HG03521 (cell line): ENCODE measurements around the gene CALD1.

Experiments
- ATAC-seq: cut with Tn5 transposase; IDR thresholded peaks from one replicate; pipeline ENCODE4 v1.9.1; 2021; ENCODE audit warnings: mild to moderate bottlenecking, moderate library complexity; ENCODE audit not compliant: unreplicated experiment

CALD1 gene

GRCh38 chr7:134916171-134916883, 136.9 kb downstream of the CALD1 start:
- ATAC-seq, result no peak

- peak; percentile 67 for ATAC-seq
Measured at GRCh38 chr7:134919240-134919641, 139.8 kb downstream of the CALD1 start.

GRCh38 chr7:134920026-134920753, 140.8 kb downstream of the CALD1 start:
- ATAC-seq, result no peak

GRCh38 chr7:134922720-134923704, 143.6 kb downstream of the CALD1 start:
- ATAC-seq, result no peak

- no peak for ATAC-seq
Measured at GRCh38 chr7:134925766-134926165, 146.3 kb downstream of the CALD1 start.

- ATAC-seq, result no peak
Measured at GRCh38 chr7:134926396-134926795, 147.0 kb downstream of the CALD1 start.

GRCh38 chr7:134927076-134927475, 147.6 kb downstream of the CALD1 start:
- no peak for ATAC-seq

GRCh38 chr7:134927723-134928122, 148.3 kb downstream of the CALD1 start:
- no peak for ATAC-seq

GRCh38 chr7:134928554-134928953, 149.1 kb downstream of the CALD1 start:
- ATAC-seq, result no peak

GRCh38 chr7:134931487-134931886, 152.1 kb downstream of the CALD1 start:
- no peak for ATAC-seq

GRCh38 chr7:134932707-134933370, 153.4 kb downstream of the CALD1 start:
- ATAC-seq, result no peak

GRCh38 chr7:134933460-134934068, 154.1 kb downstream of the CALD1 start:
- ATAC-seq, result no peak

GRCh38 chr7:134935701-134936100, 156.3 kb downstream of the CALD1 start:
- ATAC-seq, result no peak

- ATAC-seq, result no peak
Measured at GRCh38 chr7:134936893-134937510, 157.6 kb downstream of the CALD1 start.

GRCh38 chr7:134938141-134938540, 158.7 kb downstream of the CALD1 start:
- ATAC-seq, result no peak

GRCh38 chr7:134939136-134939535, 159.7 kb downstream of the CALD1 start:
- no peak for ATAC-seq

GRCh38 chr7:134940729-134941128, 161.3 kb downstream of the CALD1 start:
- no peak for ATAC-seq

GRCh38 chr7:134941185-134941900, 161.9 kb downstream of the CALD1 start:
- no peak for ATAC-seq

GRCh38 chr7:134941952-134942351, 162.5 kb downstream of the CALD1 start:
- ATAC-seq, result no peak
